Naive B cell (primary cell): ENCODE measurements around the gene VEPH1. TPM values are rescaled to one million over a fixed set of nuclear protein-coding genes. Genes with fewer than 3 reads are reported as not detected.

Source experiments
- ATAC-seq, 2 donors: fragments of 150-1000 bp; cut with Tn5 transposase; 2 replicates each; pipeline ENCODE4 v1.10.0; 2021; ENCODE audit warnings: low read depth in 2 of 2, mild to moderate bottlenecking in 2 of 2, moderate library complexity in 2 of 2
- DNase-seq: peaks from one replicate; pipeline ENCODE4 v3.0.0; 2022
- H3K27ac Mint-ChIP-seq, 6 donors: one replicate each; pipeline ENCODE4 v1.8.0; 2020 to 2022; ENCODE audit warnings: mild to moderate bottlenecking in 6 of 6, mixed read lengths in 6 of 6, moderate library complexity in 5 of 6, inconsistent platforms in 2 of 6
- H3K27me3 Mint-ChIP-seq, 3 donors: one replicate each; pipeline ENCODE4 v1.8.0; 2021 to 2022; ENCODE audit warnings: mixed read lengths in 3 of 3, mild to moderate bottlenecking in 1 of 3
- H3K36me3 Mint-ChIP-seq, 2 donors: one replicate each; pipeline ENCODE4 v1.8.0; 2020 to 2022; ENCODE audit warnings: mixed read lengths in 2 of 2, inconsistent platforms in 1 of 2, mild to moderate bottlenecking in 1 of 2
- H3K4me1 Mint-ChIP-seq, 3 donors: one replicate each; pipeline ENCODE4 v1.8.0; 2020 to 2022; ENCODE audit warnings: mixed read lengths in 3 of 3, inconsistent platforms in 1 of 3, mild to moderate bottlenecking in 1 of 3, moderate library complexity in 1 of 3
- H3K4me3 Mint-ChIP-seq, 8 donors: one replicate each; pipeline ENCODE4 v1.8.0; 2020 to 2022; ENCODE audit warnings: mild to moderate bottlenecking in 8 of 8, mixed read lengths in 8 of 8, moderate library complexity in 8 of 8, inconsistent platforms in 2 of 8
- H3K9me3 Mint-ChIP-seq, 7 donors: one replicate each; pipeline ENCODE4 v1.8.0; 2020 to 2022; ENCODE audit warnings: mixed read lengths in 7 of 7, mild to moderate bottlenecking in 5 of 7, inconsistent platforms in 2 of 7, moderate library complexity in 1 of 7
- polyA plus RNA-seq, 6 donors: library from polyadenylated mRNA; unstranded; fragments of 300-500 nt; fragmentation: Illumina TruSeq; gene quantifications; one replicate each; pipeline ENCODE4 v1.2.3, GENCODE V29; 2021; ENCODE audit warnings: low read depth in 6 of 6

Gene VEPH1
- polyA plus RNA-seq, 6 donors from 2014 or later: 0.20 to 1.6 TPM; not detected in 4

GRCh38 chr3:157301755-157302154, 201.5 kb downstream of the VEPH1 start:
- Mint-ChIP-seq H3K27ac (no peak overlapping the region), H3K27me3 (no peaks in the 10 kb centered on the region), H3K9me3 (no peaks in the 10 kb centered on the region), H3K36me3 (no peaks in the 10 kb centered on the region), H3K4me3 (no peak overlapping the region), H3K4me1 (peaks cover 0 to 3% (median 0%) of the 10 kb centered on the region in 3 donors)
- ATAC-seq (no peak), DNase-seq (no peak)

GRCh38 chr3:157300981-157301663, 202.1 kb downstream of the VEPH1 start:
- no peak for DNase-seq
- Mint-ChIP-seq H3K27me3 (no peaks in the 10 kb centered on the region), H3K4me1 (peaks cover 0 to 3% (median 0%) of the 10 kb centered on the region in 3 donors), H3K9me3 (no peaks in the 10 kb centered on the region), H3K36me3 (no peaks in the 10 kb centered on the region), H3K4me3 (no peak overlapping the region), H3K27ac (no peak overlapping the region)
- no peak for ATAC-seq

GRCh38 chr3:157300094-157300493, 203.1 kb downstream of the VEPH1 start:
- DNase-seq (no peak), ATAC-seq (no peak)
- no peak overlapping the region for H3K27ac Mint-ChIP-seq
- H3K9me3 Mint-ChIP-seq: no peaks in the 10 kb centered on the region
- H3K27me3 Mint-ChIP-seq: no peaks in the 10 kb centered on the region
- peaks cover 0 to 3% (median 0%) of the 10 kb centered on the region in 3 donors for H3K4me1 Mint-ChIP-seq
- H3K36me3 Mint-ChIP-seq: no peaks in the 10 kb centered on the region
- no peak overlapping the region for H3K4me3 Mint-ChIP-seq

- H3K9me3 Mint-ChIP-seq: no peaks in the 10 kb centered on the region
- DNase-seq: no peak
- H3K4me1 Mint-ChIP-seq: peaks cover 0 to 3% (median 2%) of the 10 kb centered on the region in 3 donors
- H3K27ac Mint-ChIP-seq: no peak overlapping the region
- no peaks in the 10 kb centered on the region for H3K36me3 Mint-ChIP-seq
- no peak overlapping the region for H3K4me3 Mint-ChIP-seq
- ATAC-seq: no peak
- H3K27me3 Mint-ChIP-seq: no peaks in the 10 kb centered on the region
Measured at GRCh38 chr3:157297328-157297915, 205.8 kb downstream of the VEPH1 start.

GRCh38 chr3:157294953-157295352, 208.3 kb downstream of the VEPH1 start:
- no peaks in the 10 kb centered on the region for H3K36me3 Mint-ChIP-seq
- peaks cover 0 to 3% (median 2%) of the 10 kb centered on the region in 3 donors for H3K4me1 Mint-ChIP-seq
- DNase-seq: no peak
- no peak overlapping the region for H3K4me3 Mint-ChIP-seq
- no peak for ATAC-seq
- H3K27me3 Mint-ChIP-seq: no peaks in the 10 kb centered on the region
- no peaks in the 10 kb centered on the region for H3K9me3 Mint-ChIP-seq
- H3K27ac Mint-ChIP-seq: no peak overlapping the region

- Mint-ChIP-seq H3K4me1 (peaks cover 0 to 3% (median 2%) of the 10 kb centered on the region in 3 donors), H3K27me3 (no peaks in the 10 kb centered on the region), H3K27ac (no peak overlapping the region), H3K9me3 (no peaks in the 10 kb centered on the region), H3K4me3 (no peak overlapping the region), H3K36me3 (no peaks in the 10 kb centered on the region)
- ATAC-seq (no peak), DNase-seq (no peak)
Measured at GRCh38 chr3:157294491-157294890, 208.7 kb downstream of the VEPH1 start.

GRCh38 chr3:157290766-157291165, 212.4 kb downstream of the VEPH1 start:
- no peaks in the 10 kb centered on the region for H3K36me3 Mint-ChIP-seq
- no peak overlapping the region for H3K27ac Mint-ChIP-seq
- H3K4me3 Mint-ChIP-seq: no peak overlapping the region
- H3K9me3 Mint-ChIP-seq: no peaks in the 10 kb centered on the region
- H3K4me1 Mint-ChIP-seq: peaks cover 0 to 2% (median 0%) of the 10 kb centered on the region in 3 donors
- no peaks in the 10 kb centered on the region for H3K27me3 Mint-ChIP-seq
- no peak for ATAC-seq
- no peak for DNase-seq

- no peak overlapping the region for H3K4me3 Mint-ChIP-seq
Measured at GRCh38 chr3:157285966-157286365, 217.2 kb downstream of the VEPH1 start.

GRCh38 chr3:157285141-157285540, 218.1 kb downstream of the VEPH1 start:
- no peak overlapping the region for H3K4me3 Mint-ChIP-seq
- H3K9me3 Mint-ChIP-seq: no peaks in the 10 kb centered on the region
- ATAC-seq (no peak), DNase-seq (no peak)
- H3K36me3 Mint-ChIP-seq: no peaks in the 10 kb centered on the region
- H3K27ac Mint-ChIP-seq: no peak overlapping the region
- no peaks in the 10 kb centered on the region for H3K27me3 Mint-ChIP-seq
- no peaks in the 10 kb centered on the region for H3K4me1 Mint-ChIP-seq

More at GRCh38 chr3:157285966-157286365, 217.2 kb downstream of the VEPH1 start:
- Mint-ChIP-seq H3K27ac (no peak overlapping the region), H3K36me3 (no peaks in the 10 kb centered on the region), H3K27me3 (no peaks in the 10 kb centered on the region), H3K9me3 (no peaks in the 10 kb centered on the region), H3K4me1 (no peaks in the 10 kb centered on the region)
- no peak for DNase-seq
- no peak for ATAC-seq

- Mint-ChIP-seq H3K4me1 (no peaks in the 10 kb centered on the region), H3K4me3 (no peak overlapping the region), H3K9me3 (no peaks in the 10 kb centered on the region), H3K36me3 (no peaks in the 10 kb centered on the region), H3K27me3 (no peaks in the 10 kb centered on the region), H3K27ac (no peak overlapping the region)
- ATAC-seq (no peak), DNase-seq (no peak)
Measured at GRCh38 chr3:157284688-157285087, 218.5 kb downstream of the VEPH1 start.

- no peaks in the 10 kb centered on the region for H3K36me3 Mint-ChIP-seq
- no peak for DNase-seq
Measured at GRCh38 chr3:157282261-157283191, 220.7 kb downstream of the VEPH1 start.

GRCh38 chr3:157280786-157281185, 222.4 kb downstream of the VEPH1 start:
- H3K36me3 Mint-ChIP-seq: no peaks in the 10 kb centered on the region
- no peaks in the 10 kb centered on the region for H3K4me1 Mint-ChIP-seq
- no peaks in the 10 kb centered on the region for H3K27me3 Mint-ChIP-seq
- DNase-seq (no peak), ATAC-seq (no peak)
- H3K4me3 Mint-ChIP-seq: no peak overlapping the region
- H3K9me3 Mint-ChIP-seq: no peaks in the 10 kb centered on the region
- H3K27ac Mint-ChIP-seq: no peak overlapping the region

More at GRCh38 chr3:157282261-157283191, 220.7 kb downstream of the VEPH1 start:
- H3K27me3 Mint-ChIP-seq: no peaks in the 10 kb centered on the region
- H3K4me3 Mint-ChIP-seq: no peak overlapping the region
- no peak for ATAC-seq
- no peak overlapping the region for H3K27ac Mint-ChIP-seq
- H3K4me1 Mint-ChIP-seq: no peaks in the 10 kb centered on the region
- H3K9me3 Mint-ChIP-seq: no peaks in the 10 kb centered on the region

- H3K4me1 Mint-ChIP-seq: no peaks in the 10 kb centered on the region
- no peaks in the 10 kb centered on the region for H3K9me3 Mint-ChIP-seq
- no peaks in the 10 kb centered on the region for H3K36me3 Mint-ChIP-seq
- DNase-seq (no peak), ATAC-seq (no peak)
- H3K27ac Mint-ChIP-seq: no peak overlapping the region
- H3K4me3 Mint-ChIP-seq: no peak overlapping the region
- no peaks in the 10 kb centered on the region for H3K27me3 Mint-ChIP-seq
Measured at GRCh38 chr3:157280354-157280753, 222.9 kb downstream of the VEPH1 start.

- no peaks in the 10 kb centered on the region for H3K9me3 Mint-ChIP-seq
Measured at GRCh38 chr3:157279237-157279636, 224.0 kb downstream of the VEPH1 start.

More at GRCh38 chr3:157279237-157279636, 224.0 kb downstream of the VEPH1 start:
- H3K27ac Mint-ChIP-seq: no peak overlapping the region
- ATAC-seq (no peak), DNase-seq (no peak)
- H3K4me1 Mint-ChIP-seq: no peaks in the 10 kb centered on the region
- H3K36me3 Mint-ChIP-seq: no peaks in the 10 kb centered on the region
- H3K27me3 Mint-ChIP-seq: no peaks in the 10 kb centered on the region
- H3K4me3 Mint-ChIP-seq: no peak overlapping the region
